ENCODE data around the gene BRD3.

DNA sequence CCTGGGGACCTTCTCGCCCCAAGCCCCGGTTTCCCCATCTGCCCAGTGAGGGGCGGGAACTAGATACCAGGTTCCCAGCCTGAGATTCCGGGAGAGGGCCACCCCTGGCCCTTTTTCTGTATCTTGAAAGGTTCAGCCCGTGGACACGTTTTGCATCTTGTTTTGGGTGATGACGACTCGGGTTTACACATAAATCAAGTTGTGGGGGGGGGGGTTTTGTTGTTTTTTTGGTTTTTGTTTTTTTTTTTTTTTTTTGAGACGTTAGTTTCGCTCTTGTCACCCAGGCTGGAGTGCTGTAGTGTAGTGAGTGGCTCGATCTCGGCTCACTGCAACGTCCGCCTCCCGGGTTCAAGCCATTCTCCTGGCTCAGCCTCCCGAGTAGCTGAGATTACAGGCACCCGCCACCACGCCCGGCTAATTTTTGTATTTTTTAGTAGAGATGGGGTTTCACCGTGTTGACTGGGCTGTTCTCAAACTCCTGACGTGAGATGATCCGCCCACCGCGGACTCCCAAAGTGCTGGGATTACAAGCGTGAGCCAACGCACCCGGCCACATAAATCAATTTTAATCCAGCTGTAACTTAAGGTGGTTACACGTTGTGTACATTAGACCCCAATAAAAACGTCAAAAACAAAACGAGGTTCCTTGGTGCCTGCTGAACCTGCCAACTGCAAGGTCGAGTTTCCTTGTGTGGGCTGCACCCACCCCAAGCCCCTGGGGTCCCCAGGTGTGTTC is 1.1 kb upstream of the BRD3 start:
- TF ChIP-seq, protein P1, sequence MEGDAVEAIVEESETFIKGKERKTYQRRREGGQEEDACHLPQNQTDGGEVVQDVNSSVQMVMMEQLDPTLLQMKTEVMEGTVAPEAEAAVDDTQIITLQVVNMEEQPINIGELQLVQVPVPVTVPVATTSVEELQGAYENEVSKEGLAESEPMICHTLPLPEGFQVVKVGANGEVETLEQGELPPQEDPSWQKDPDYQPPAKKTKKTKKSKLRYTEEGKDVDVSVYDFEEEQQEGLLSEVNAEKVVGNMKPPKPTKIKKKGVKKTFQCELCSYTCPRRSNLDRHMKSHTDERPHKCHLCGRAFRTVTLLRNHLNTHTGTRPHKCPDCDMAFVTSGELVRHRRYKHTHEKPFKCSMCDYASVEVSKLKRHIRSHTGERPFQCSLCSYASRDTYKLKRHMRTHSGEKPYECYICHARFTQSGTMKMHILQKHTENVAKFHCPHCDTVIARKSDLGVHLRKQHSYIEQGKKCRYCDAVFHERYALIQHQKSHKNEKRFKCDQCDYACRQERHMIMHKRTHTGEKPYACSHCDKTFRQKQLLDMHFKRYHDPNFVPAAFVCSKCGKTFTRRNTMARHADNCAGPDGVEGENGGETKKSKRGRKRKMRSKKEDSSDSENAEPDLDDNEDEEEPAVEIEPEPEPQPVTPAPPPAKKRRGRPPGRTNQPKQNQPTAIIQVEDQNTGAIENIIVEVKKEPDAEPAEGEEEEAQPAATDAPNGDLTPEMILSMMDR (IDR thresholded peaks at IDR 0.05; ENCODE audit: insufficient read depth, low read length, poor library complexity, severe bottlenecking) = no peak
- no peak for TF ChIP-seq EZH2phosphoT487 (conservative IDR thresholded peaks at IDR 0.05; ENCODE audit: low read length)
